Cerebellar cortex (tissue), 1 donor: ENCODE results near the gene AGPAT3.

Experiments used
- DNase-seq: peaks from one replicate; pipeline ENCODE4 v3.0.0-alpha.2; 2015; ENCODE audit warnings: low spot score

AGPAT3 gene

GRCh38 chr21:43981151-43981870, 116.3 kb downstream of the AGPAT3 start:
- DNase-seq = no peak

GRCh38 chr21:43981871-43982210, 116.8 kb downstream of the AGPAT3 start:
- DNase-seq = no peak

GRCh38 chr21:43982489-43983078, 117.6 kb downstream of the AGPAT3 start:
- no peak for DNase-seq

GRCh38 chr21:43983390-43983789, 118.4 kb downstream of the AGPAT3 start:
- no peak for DNase-seq

GRCh38 chr21:43983860-43984420, 118.9 kb downstream of the AGPAT3 start:
- DNase-seq = no peak

- DNase-seq = no peak
Observed at GRCh38 chr21:43984905-43985689, 120.1 kb downstream of the AGPAT3 start.

GRCh38 chr21:43985690-43986251, 120.7 kb downstream of the AGPAT3 start:
- no peak for DNase-seq

- DNase-seq = no peak
Observed at GRCh38 chr21:43986544-43987451, 121.8 kb downstream of the AGPAT3 start.

GRCh38 chr21:43987509-43987908, 122.5 kb downstream of the AGPAT3 start:
- DNase-seq = no peak

GRCh38 chr21:43988016-43988415, 123.0 kb downstream of the AGPAT3 start:
- DNase-seq = no peak

- DNase-seq = no peak
Observed at GRCh38 chr21:43988506-43989230, 123.6 kb downstream of the AGPAT3 start.

- DNase-seq = no peak
Observed at GRCh38 chr21:43989401-43989800, 124.4 kb downstream of the AGPAT3 start.

- no peak for DNase-seq
Observed at GRCh38 chr21:43991447-43991991, 126.5 kb downstream of the AGPAT3 start.

- no peak for DNase-seq
Observed at GRCh38 chr21:43992121-43992520, 127.1 kb downstream of the AGPAT3 start.

- no peak for DNase-seq
Observed at GRCh38 chr21:43993420-43993934, 128.5 kb downstream of the AGPAT3 start.

- no peak for DNase-seq
Observed at GRCh38 chr21:43994085-43994484, 129.1 kb downstream of the AGPAT3 start.

GRCh38 chr21:43994646-43995045, 129.6 kb downstream of the AGPAT3 start:
- no peak for DNase-seq

- no peak for DNase-seq
Observed at GRCh38 chr21:43995521-43996105, 130.6 kb downstream of the AGPAT3 start.

GRCh38 chr21:43997766-43998742, 133.0 kb downstream of the AGPAT3 start:
- DNase-seq = no peak
